Body of pancreas (tissue), 4 donors: Measurements from ENCODE around the gene CCIN. TPM values are rescaled to one million over a fixed set of nuclear protein-coding genes. Genes with fewer than 3 reads are reported as not detected.

ENCODE experiments used
- ATAC-seq: fragments of 150-250 bp; one replicate; pipeline ENCODE4 v1.9.1; 2016
- DNase-seq, 4 donors: peaks; one replicate each; pipeline ENCODE4 v3.0.0-alpha.2; 2019
- H3K27ac ChIP-seq, 4 donors: fragments of 200-600 bp; sonication (generic); 1 replicate in 3 of 4; 2 replicates in 1 of 4; pipeline versions ENCODE4 v1.5.1 to v1.6.1; 2016 to 2019; ENCODE audit warnings: mild to moderate bottlenecking in 1 of 4, mixed read lengths in 1 of 4, moderate library complexity in 1 of 4
- H3K27me3 ChIP-seq, 2 donors: fragments of 200-600 bp; sonication (generic); one replicate each; pipeline ENCODE4 v1.6.0; 2016; ENCODE audit warnings: mild to moderate bottlenecking in 1 of 2
- H3K36me3 ChIP-seq, 2 donors: fragments of 200-600 bp; sonication (generic); replicated peaks in 1 of 2; 2 replicates each; pipeline ENCODE4 v1.5.1; 2016; ENCODE audit warnings: low read depth in 2 of 2; ENCODE audit not compliant: insufficient read depth in 1 of 2
- H3K4me1 ChIP-seq: fragments of 200-600 bp; sonication (generic); one replicate; pipeline ENCODE4 v1.6.0; 2016
- H3K4me3 ChIP-seq, 2 donors: fragments of 200-600 bp; sonication (generic); 1 replicate in 1 of 2; 2 replicates in 1 of 2; pipeline ENCODE4 v1.5.1; 2016 to 2019
- H3K9me3 ChIP-seq, 3 donors: fragments of 200-600 bp; sonication (generic); 1 replicate in 2 of 3; 2 replicates in 1 of 3; pipeline ENCODE4 v1.5.1; 2016
- CTCF ChIP-seq, 7 experiments: fragments of 450-650 bp in 4 of 7; fragments of 200-600 bp in 3 of 7; sonication (generic) in 3 of 7; IDR thresholded peaks; one replicate each; pipeline ENCODE4 v1.5.1; 2016 to 2019; ENCODE audit warnings: antibody characterized with exemption in 7 of 7
- POLR2A ChIP-seq, 3 donors: fragments of 450-650 bp; IDR thresholded peaks; one replicate each; pipeline ENCODE4 v1.6.1; 2016; ENCODE audit warnings: antibody characterized with exemption in 3 of 3, mild to moderate bottlenecking in 2 of 3
- WGBS, 2 donors: methylation state at CpG; one replicate each; pipeline ENCODE4 v1.1.5; 2017; 5-methylcytosine and 5-hydroxymethylcytosine counted together
- intact Hi-C: fragments of 100-400 bp; cut with DNase I; formaldehyde crosslinking; loops from one replicate; pipeline ENCODE4 v1.15.1; 2023
- total RNA-seq, 2 donors: library from RNA; depleted of rRNA; stranded (reverse); fragments of >200 nt; gene quantifications; one replicate each; pipeline ENCODE4 v1.1.0, GENCODE V29; 2016

Gene CCIN
- total RNA-seq, 2 donors from 2014 or later: not detected

DNA sequence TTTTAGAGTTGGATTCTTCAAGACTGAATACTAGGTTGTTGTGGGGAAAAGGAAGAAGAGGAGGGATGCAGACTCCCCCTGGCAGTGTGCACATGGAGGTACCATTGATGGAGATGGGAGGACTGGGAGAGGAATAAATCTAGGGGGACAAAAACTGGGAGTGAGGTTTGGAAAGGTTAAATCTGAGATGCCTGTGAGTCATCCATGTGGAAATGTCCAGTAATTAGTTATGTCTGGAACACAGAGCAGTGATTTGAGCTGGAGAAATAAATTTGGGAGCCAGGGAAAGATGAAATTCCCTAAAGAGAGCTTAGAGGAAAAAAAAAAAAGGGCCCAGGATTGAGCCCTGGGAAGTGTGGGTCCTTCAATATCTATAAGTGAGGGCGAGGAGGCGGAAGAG is 8.0 kb upstream of the CCIN start:
- Histone ChIP-seq H3K9me3 (no peaks in the 10 kb centered on the region), H3K36me3 (no peaks in the 10 kb centered on the region), H3K27me3 (no peaks in the 10 kb centered on the region), H3K4me3 (no peak overlapping the region), H3K4me1 (peaks cover 6% of the 10 kb centered on the region), H3K27ac (no peak overlapping the region)
- DNase-seq: no peak
- intact Hi-C loops: no loop called here
- TF ChIP-seq POLR2A (IDR thresholded peaks at IDR 0.05) (no peak), CTCF (IDR thresholded peaks at IDR 0.05) (no peak)
- ATAC-seq: no peak
- 76 to 79% methylated on average over 2 of the region's 2 CpGs for WGBS, 2 donors

- no peaks in the 10 kb centered on the region for H3K27me3 ChIP-seq
- no peaks in the 10 kb centered on the region for H3K9me3 ChIP-seq
- TF ChIP-seq POLR2A (IDR thresholded peaks at IDR 0.05): no peak
- TF ChIP-seq CTCF (IDR thresholded peaks at IDR 0.05): no peak
- DNase-seq (no peak), ATAC-seq (no peak)
- H3K4me1 ChIP-seq: peaks cover 12% of the 10 kb centered on the region
- no peak overlapping the region for H3K27ac ChIP-seq
- H3K4me3 ChIP-seq: no peak overlapping the region
- intact Hi-C loops: no loop called here
- WGBS, 2 donors: 76 to 77% methylated on average over 16 to 17 of the region's 17 CpGs
- H3K36me3 ChIP-seq: no peaks in the 10 kb centered on the region
Measured at GRCh38 chr9:36162211-36162738, 6.9 kb upstream of the CCIN start.

DNA sequence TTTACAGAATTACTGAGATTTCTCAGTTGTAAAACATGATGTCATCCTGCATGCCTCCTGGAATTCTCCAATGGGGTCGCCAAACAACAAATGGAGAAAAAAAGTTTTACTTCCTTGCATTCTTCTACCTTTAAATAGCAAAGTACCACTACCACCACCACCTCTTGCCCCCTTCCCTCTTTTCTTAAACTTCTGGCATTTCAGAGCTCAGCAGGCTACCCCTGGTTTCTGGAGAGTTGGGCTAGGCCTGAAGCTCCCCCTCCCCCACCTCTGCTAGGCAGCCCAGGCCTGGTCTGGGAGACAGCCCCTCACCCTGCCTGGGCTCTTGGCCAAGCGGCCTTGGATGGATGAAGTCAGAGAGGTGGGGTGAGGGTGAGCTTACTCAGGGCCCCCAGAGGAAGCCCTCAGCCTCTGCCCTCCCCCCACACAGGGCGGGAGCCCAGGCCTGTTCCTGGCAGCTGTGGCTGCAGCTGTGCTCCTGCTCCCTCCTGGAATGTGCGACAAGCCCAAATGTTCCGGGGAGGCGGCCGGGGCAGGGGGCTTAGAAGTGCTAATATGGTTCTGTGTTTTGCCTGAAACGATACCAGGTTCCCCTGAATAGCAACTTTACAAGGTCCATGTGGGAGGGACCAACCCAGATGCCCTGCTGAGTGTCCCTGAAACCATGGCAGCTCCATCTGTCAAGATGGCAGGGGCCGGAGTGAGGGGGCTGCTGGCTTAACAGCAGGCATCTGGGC is 6.0 kb upstream of the CCIN start:
- Histone ChIP-seq H3K36me3 (no peaks in the 10 kb centered on the region), H3K4me3 (no peak overlapping the region), H3K4me1 (peaks cover 12% of the 10 kb centered on the region), H3K9me3 (no peaks in the 10 kb centered on the region), H3K27ac (peak overlapping the region in 2 of 4 donors; percentile 10 to 51), H3K27me3 (no peaks in the 10 kb centered on the region)
- TF ChIP-seq CTCF (IDR thresholded peaks at IDR 0.05) (no peak), POLR2A (IDR thresholded peaks at IDR 0.05) (no peak)
- 36 to 44% methylated on average over 8 to 9 of the region's 9 CpGs for WGBS, 2 donors
- intact Hi-C loops: no loop called here
- ATAC-seq (peak; percentile 10), DNase-seq (peak; percentile 33 to 49 (median 36))

DNA sequence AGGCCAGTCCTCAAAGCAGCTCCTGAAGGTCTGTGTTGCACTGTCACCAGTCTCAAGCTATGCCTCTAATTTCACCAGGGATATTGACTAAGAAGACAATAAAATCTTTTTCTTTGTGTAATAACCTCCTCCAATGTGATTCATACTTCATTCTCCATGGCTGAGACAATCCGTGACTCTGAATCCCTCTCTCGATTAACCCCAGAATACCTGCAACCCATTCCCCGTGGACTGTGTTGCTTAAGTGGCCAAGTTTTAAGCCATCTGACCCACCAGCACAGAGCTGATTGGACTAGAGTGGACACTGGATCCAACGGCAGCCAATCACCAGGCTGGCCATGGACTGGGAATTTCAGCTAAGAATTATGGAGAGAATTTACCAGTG is 5.4 kb upstream of the CCIN start:
- TF ChIP-seq POLR2A (IDR thresholded peaks at IDR 0.05): no peak
- no peak for TF ChIP-seq CTCF (IDR thresholded peaks at IDR 0.05)
- H3K36me3 ChIP-seq: no peaks in the 10 kb centered on the region
- 66 to 71% methylated on average over 4 of the region's 4 CpGs for WGBS, 2 donors
- no peaks in the 10 kb centered on the region for H3K27me3 ChIP-seq
- peak overlapping the region in 1 of 4 donors; percentile 51 for H3K27ac ChIP-seq
- H3K4me1 ChIP-seq: peaks cover 12% of the 10 kb centered on the region
- intact Hi-C loops: no loop called here
- H3K4me3 ChIP-seq: no peak overlapping the region
- no peaks in the 10 kb centered on the region for H3K9me3 ChIP-seq
- DNase-seq (no peak), ATAC-seq (no peak)

GRCh38 chr9:36164372-36164771 is 4.8 kb upstream of the CCIN start:
- Histone ChIP-seq H3K27ac (no peak overlapping the region), H3K27me3 (no peaks in the 10 kb centered on the region), H3K4me1 (peaks cover 12% of the 10 kb centered on the region), H3K36me3 (no peaks in the 10 kb centered on the region), H3K4me3 (no peak overlapping the region), H3K9me3 (no peaks in the 10 kb centered on the region)
- whole genome bisulfite sequencing, 2 donors: 73 to 77% methylated on average over 6 of the region's 6 CpGs
- TF ChIP-seq POLR2A (IDR thresholded peaks at IDR 0.05): no peak
- TF ChIP-seq CTCF (IDR thresholded peaks at IDR 0.05): no peak
- intact Hi-C loops: no loop called here
- DNase-seq: no peak
- ATAC-seq: no peak
